ENCODE measurements around the gene VAV2.
A peak's percentile ranks its signal among the peaks of the same experiment; 100 is the strongest.

VAV2 gene

DNA sequence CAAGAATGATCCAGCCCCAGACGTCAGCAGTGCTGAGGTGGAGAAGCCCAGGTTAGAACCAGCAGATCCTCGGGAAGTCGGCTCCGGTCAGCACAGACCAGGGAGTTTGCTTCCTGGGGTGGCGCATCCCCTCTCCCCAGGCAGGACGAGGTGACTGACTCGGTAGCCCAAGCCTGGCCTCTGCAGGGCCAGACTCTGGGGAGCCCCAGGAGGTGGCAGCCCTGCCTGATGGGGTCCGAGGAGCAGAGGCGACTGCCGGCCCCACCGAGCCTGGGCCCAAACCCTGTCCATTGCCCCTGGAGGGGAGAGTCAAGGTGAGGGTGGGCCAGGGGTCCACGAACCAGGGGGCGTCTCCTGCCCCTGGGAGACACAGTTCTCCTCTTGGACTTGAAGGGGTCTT lies 201.1 kb downstream of the VAV2 start:
- no peak for DNase-seq

DNA sequence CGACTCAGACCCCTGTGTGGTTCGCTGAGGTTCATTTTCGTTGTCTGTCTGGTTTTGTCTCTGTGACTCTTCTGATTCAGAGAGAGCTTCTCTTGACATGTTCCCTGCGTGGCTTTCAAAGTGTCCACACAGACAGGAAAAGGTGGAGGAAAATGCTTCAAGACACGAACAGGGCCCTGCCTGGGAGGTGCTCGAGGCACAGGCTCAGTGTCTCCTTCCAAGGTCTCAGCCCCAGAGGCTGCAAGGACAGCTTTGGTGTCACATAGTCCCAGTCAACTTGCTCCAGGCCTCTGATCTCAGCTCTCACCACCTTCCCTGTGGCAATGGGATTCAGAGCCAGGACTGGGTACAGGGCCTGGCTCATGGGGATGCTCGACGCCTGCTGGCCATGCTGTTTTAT lies 202.3 kb downstream of the VAV2 start:
- no peak for DNase-seq

DNA sequence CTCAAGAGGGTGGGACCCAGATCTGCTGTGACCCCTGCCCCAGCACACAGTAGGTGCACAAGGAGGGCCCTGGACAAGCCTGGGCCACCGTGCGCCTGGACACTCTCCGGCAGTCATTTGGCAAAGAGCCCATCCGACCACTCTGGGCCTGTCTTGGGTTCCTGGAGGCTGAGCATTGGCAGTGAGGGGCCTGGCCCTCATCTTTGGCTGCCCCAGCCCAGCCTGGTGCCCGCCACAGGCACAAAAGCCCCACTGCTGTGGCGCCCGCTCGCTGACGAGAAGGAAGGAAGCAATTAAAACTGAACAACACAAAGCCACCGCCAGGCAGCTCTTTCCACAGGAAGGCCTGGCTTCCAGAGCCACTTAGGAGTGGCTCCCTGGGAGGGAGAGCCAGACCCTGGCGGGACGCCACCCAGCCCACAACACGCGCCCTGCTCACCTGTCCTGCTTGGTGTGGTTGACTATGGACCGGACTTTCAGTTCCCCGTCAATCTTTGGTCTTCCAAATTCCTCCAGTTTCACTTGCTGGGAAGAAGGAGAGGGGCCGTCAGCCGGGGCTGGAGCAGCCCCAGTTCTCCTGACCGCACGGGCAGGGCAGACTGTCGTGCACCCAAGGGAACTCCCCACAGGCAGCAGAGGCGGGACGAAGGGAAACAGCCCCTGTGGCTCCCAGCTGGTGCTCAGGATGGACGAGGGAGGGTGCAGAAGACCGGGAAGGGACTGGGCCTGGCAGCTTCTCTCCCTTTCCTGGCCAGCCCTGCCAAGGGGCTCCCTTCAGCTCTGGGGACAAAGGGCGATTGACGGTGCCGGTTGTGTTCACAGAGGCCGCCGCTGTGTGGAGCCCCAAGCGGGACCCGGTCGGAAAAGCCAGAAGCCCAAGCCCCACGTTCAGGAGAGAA lies 203.1 kb downstream of the VAV2 start:
- no peak for DNase-seq

DNA sequence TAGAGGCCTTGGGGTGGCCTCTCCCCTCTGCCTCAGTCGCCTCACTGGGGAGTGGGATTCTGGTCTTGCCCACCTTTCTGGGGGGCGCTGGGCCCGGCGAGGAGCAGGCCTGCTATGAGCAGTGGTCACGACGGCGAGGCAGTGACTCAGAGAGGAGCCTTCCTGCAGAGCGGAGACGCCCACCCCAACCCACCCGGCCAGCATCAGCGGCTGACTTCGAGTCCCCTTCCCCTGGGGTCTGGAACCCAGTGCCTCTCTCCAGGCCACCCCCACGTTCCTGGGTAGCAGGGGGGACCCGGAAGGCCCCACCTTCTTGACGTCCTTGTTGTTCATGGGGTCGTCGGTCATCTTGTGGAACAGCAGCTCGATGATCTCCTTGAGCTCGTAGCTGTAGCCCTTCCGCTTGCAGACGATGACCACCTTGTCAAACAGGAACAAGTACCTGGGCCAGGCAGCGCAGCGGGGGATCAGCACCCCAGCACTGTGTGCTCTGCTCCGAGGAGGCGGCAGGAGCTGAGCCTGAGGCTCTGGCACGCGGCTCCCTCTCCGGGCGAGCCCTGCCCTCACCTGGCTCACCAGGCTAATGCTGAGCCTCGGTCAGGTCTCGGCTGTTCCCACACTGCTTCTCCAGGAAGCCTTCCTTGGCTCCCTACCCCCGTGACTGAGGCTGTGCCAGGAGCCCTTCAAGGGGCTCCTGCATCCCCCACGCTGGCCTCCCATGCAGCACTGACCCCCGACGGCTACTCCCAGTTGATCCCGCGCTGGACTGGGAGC lies 203.9 kb downstream of the VAV2 start:
- no peak for DNase-seq

DNA sequence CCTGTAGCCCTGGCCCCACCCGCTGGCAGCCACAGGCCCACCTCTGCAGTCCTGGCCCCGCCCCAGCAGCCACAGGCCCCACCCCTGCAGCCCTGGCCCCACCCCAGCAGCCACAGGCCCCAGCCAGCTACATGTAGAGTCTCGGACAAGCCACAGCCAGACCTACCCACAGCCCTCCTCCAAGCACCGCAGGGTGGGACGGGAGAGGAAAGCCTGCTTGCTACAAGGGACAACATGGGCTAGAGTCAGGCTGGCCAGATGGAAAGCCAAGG lies 204.4 kb downstream of the VAV2 start:
- DNase-seq = no peak

DNA sequence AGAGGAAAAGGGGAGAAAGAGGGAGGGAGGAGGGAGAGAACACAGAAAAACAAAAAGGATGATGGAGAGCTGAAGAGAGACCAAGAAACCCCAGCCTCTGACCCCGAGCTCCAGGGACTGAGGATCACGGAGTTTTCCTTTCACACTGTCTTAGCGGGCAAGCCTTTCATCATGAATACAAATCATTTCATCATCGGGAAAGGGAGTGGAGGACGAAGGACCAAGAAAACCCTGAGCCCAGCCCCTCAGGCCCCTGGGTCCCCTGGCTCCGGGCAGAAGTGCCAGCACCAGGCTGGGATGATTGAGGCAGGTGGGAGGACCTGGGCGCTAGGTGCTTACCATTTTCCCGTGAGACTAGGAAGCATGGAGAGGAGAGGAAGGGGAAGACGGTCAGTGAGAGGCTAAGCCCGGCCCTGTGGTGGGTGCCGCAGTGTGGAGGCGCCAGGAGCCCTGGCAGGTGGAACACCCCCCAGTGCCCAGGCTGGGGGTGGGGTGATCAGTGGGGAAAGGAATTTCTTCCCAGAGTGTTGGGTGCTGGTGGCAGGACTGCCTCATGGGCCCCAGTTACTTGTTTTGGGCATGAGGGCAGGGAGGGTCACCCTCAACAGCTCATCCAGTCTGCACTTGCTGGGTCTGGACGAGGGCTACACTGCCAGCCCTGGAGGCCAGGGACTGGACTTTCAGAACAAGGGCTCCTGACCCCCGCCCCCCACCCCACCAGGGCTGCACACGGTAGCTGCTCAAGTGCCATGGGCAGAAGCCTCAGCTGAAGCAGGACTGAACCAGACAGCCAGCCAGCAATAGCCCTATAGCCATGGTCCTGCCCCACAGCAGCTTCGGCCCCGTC lies 205.0 kb downstream of the VAV2 start:
- DNase-seq = no peak

DNA sequence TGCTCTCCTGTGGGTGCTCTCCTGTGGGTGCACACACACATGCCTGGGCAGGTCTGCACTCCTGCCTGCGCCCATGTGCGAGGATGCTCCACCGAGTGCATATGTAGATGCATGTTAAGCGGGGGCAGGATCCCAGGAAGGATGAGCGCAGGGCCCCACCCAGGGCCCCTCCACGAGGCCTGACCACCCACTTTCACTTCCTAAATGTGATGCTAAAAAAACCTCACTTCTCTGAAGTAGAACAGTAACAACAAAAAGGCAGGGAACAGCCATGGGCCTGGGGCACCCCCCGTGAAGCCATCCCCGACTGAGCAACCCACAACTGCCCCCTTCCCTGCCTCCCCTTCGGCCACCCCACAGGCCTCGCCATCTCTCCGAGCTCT lies 205.8 kb downstream of the VAV2 start:
- DNase-seq = no peak

DNA sequence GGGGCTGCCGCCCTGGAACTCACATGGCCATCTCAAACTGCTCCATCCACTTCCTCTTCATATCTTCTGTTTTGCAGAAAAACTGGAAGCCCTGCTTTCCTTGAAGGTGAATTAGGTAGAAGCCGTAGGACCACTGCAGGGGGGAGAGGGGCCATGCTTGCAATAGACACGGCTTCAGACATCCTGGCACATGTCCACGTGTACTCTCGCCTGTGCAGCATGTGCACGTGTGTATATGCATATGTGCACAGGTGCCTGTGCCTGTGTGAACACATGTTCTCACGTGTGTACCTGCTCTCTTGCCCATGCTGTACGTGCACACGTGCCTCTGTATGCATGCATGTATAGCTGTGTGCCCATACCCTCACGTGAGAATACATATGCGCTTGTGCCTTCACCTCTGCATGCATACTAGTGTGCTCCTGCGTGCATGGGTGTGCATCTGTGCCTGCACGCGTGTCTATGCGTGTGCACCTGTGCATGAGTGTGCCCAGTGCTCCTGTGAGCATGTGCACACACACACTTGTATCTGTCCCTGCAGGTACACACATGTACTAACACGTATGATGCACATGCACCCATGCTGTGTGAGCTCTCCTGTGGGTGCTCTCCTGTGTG lies 206.3 kb downstream of the VAV2 start:
- DNase-seq = no peak

DNA sequence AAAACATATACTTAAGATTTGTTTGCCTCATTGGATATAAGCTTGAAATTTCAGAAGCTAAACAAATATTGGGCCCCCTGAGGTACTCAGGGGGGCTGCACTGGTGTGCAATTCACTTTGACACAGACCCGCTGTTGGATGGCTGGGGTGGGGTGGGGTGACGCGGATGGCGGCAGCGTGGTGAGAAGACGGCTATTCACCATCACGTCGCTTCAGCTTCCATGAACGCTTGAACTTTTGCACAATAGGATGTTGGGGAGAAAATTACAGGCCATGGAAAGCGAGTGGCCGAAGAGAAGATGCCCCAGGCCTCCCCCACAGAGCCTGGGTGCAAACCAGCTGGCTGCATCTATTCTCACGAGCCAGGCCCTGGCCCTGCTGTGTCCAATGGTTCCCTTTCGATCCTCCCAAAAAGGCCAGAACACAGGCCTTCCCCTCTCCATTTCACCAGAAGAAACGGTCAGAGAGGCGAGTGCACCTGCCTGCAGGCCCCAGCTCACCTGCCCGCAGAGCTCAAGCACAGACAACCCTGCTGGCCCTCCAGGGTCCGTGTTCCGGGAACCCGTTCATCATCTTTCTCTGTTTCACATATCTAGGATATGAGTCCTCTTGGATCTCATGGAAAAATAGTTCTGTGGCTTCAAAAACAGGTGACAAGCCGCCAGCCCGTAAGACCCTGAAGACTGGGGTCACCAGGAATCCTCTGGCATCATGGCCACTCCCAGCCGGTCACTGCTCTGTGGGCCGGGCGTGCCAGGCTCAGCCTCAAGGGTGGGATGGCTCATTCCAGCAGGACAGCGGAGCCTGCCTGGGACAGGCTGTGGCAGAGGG lies 207.2 kb downstream of the VAV2 start:
- no peak for DNase-seq

DNA sequence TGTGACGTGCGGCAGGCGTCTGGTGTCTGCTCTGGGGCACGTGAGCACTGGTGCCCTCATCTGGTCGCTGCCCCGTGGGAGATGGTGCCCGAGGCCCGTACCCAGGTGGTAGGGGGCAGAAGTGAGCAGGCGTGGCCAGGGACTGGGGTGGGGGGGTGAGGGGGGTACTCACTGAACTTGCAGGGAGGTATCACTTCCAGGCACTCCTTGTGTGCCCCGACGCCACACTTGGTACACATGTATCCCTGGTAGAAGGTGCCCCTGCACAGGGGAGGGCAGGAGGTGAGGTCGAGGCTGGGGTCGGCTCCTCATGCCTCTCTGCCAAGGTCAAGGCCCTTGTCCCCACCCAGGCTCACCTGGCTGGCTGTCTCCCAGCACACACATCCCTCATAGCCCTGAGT lies 208.8 kb downstream of the VAV2 start:
- DNase-seq = no peak

DNA sequence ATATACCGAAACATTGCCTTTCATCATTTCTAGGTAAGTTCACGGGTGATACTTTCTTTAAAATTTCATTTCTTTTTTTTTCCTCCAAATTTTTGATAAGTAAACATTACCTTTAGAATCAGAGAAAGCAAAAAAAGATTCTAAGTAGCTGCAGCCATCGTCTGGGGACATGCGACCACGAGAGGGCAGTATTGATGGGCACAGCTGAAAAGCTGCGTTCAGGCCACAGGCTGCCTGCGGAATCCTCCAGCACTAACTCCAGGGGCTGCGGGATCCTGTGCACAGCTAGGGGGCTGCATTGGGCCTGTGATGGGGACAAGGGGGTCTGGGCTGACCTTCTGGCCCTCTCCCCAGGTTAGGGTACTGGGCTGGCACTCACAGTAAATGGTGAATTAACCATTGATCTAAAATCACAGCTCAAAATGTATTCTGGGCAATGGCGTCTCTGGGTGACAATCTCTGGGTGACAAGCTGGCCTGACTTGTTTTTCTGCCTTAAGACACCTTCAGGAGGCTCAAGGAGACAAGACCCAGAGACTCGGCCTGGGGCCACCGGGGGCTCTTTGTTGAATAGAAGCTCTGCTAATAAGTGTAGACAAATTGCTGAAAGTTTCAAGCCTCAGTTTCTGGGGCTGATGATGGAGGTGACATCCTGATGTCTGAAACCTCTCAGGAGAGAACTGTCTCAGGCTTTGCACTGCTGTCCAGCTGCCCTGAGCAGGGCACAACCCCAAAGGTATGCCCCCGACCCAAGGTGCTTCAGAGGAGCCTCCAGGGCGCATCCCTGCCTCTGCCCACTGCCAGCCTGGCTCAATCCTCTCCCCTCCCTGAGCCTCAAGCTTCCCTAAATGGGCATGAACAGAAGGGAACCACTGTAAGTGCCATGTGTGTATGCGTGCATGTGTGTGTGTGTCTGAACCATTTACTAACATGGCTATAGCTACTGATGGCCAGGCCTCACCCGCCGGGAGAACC lies 209.7 kb downstream of the VAV2 start:
- DNase-seq = peak; percentile 82

DNA sequence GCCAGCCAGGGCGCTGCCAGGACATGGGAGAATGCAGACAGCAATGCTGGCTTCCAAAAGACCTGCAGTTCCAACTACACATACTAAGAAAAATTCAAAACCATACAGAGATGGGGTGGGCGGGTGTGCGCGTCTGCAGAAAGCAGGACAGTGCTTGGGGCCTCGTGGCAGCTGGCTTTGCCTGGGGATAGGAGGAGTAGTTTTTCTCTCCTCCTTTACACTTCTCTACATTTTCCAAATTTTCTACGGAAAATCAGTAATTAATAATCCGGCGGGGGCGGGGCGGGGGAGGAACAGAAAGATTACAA lies 210.3 kb downstream of the VAV2 start:
- DNase-seq = no peak

DNA sequence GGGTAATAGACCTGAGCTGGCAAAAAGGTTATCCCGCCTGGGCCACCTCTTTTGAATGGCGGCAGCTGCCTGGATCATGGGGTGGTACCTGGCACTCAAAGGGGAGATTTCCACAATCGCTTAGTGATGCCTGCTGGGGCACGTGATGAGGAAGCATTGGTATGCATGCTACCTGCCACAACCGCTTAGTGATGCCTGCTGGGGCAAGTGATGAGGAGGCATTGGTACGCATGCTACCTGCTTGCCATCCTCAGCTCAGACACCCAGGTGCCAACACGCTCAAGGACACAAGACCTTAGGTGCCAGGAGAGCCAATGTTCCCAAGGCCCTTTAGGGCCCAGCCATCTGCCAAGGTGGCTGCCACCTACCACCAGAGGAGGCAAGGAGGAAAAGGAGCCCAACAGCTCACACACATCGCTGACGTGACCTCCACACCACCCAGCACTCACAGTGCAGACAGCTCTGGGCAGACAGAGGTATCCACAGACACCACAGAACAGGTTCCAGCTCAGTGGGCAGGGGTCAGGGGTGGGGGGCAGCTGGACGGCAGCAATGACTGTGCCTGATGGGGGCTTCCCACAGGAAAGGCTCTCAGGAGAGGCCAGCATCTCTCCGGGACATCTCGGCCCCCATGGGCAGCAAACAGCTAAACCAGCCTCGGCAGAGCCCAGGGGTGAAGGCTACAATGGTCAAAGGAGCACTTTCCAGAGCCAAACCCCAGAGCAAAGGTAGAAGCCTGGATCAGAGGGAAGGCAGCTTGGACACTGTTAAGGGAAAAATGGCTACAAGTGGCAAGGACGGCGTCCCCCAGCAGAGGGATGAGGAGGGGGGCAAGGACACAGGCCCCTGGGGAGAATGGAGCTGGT lies 210.9 kb downstream of the VAV2 start:
- DNase-seq = no peak

DNA sequence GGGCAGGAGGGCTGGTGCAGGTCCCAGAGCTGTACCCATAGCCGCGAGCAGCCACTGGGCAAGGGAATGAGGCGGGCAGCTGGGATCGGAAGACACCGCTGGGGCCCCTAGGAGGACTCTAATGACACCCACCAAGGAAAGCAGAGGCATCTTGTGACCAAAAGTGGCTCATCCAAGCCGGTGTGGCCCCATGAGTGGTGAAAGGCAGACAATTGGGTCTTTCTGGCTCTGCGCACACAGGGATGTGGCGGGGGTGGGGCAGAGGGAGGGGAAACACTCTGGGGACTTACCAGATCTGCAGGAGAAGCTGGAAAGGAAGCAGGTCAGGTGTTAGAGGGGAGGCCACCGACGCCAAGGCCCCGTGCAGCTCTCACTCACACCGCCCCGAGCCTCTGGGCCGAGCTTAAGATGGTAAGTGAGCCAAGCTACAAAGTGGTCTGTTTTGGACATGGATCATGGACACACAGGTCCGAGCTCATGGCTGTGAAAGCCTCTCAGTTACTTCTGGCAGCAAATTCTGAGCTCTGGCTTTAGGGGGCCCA lies 211.6 kb downstream of the VAV2 start:
- no peak for DNase-seq

DNA sequence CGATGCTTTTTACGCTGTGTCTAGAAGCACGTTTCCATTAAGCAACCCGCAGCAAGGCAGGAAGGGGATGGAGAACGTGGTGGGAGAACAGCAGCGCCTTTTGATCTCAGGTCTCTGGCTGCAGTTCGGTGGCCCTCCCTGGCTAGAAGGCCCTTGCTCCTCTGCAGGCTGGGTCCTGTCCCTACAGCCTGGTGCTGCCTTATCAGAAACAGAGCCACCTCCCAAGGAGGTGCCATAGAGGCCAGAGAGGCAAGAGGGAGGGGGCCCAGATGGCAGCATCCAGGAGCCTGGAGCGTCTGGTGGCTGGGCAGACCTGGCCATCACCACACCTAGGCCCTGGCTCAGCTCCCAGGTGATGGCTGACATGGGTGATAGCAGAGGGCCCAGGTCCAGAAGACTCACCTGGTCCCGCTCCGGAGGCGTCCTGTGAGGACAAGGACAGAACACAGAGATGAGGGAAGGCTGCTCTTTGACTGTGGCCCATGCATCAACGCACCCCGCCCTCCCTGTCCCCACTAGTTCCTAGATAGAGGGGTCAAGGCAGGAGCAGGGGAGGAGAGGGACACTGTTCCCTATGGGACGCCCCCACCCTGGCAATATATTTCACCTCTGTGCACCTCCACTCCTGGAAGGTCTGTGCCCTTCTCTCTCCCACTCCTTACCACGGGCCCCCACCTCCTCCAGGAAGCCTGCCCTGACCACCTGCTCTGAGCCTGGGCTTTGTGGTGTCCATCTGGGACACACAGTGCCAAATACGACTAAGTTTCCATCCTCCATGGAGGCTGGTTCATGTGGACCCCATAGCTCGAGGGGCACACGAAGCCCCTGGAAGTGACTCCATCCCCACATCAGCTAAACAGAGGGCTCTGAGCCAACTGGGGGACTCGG lies 212.4 kb downstream of the VAV2 start:
- no peak for DNase-seq

DNA sequence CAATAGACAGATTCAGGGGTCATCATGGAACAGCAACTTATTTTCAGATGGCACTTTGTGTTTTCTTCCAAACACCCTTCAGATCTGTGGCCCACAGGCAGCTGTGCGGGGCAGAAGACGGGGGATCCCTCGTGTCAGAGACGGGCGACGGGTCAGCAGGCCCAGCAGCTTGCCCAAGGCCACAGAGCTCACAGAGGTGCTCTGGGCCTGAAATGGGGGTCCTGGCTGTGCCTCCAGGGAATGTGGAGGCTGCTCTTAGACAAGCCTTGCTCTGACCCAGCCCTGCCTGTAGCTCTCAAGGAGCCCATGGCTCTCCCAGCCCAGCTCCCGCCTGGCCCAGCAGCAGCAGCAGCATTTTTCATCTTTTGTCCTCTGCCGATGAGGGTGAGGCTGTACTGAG lies 213.0 kb downstream of the VAV2 start:
- no peak for DNase-seq

DNA sequence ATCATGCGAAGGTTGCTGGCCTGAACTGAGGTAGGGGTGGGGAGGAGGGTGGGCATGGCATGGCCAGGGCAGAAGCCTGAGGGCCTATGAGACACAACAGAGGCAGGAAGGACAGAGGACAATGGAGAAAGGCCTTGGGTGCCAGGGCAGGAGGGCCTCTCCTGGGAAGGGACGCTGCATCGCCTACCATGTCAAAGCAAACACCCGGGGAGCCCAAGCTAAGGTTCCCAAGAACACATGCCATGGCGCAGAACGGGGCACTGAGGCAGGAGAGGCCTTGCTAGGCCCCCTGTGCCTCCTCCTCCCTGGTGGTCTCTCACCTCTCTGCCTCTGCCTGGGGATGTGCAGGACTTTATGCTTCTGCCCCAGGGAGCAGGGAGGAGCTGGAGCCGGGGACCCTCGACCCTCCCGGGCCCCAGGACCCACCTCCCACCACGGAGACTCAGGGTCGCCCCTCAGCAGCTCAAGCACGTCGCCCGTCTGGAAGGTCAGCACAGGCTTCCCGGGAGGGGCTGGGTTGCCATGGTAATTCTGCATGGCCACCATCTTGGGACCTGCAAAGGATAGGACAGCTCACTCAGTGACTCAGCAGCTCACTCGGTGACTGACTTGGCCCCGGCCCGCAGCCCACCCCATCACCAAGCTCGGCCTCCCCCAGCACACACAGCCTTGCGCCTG lies 213.6 kb downstream of the VAV2 start:
- no peak for DNase-seq

DNA sequence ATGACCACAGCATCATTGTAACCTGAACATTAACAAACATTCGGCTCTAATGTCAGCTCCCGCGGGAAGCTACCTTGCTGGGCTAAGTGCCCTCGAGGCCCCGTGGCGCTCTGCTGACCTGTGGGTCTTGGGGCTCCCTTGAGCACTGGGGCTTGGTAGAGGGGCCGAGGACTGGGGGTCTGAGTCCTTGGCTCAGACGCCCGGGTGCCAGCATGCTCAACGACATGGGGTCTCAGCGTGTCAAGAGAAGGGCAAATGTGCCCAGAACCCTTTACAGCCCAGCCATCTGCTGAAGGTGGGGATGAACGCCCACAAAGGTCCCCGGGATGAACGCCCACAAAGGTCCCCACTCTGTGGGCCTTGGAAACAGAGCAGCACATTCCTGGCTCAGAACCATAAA lies 214.3 kb downstream of the VAV2 start:
- DNase-seq = no peak

Measured in activated CD8-positive, alpha-beta memory T cell treated with anti-CD3 and anti-CD28 coated beads, Interleukin-2, amount 50 U/mL, for 48 hours (primary cell).